Keratinocyte (primary cell): ENCODE measurements around the gene FAM163A. TPM values are rescaled to one million over a fixed set of nuclear protein-coding genes. Genes with fewer than 3 reads are reported as not detected.

ENCODE experiments used
- DNase-seq: peaks from one replicate; pipeline ENCODE4 v3.0.0-alpha.2; 2011; ENCODE audit warnings: low read depth, missing footprints, low spot score
- FAIRE-seq: peaks from 2 replicates; lab custom pipeline; 2011; peaks lifted over from hg19 to GRCh38; lab: Jason Lieb, UNC
- H2AFZ ChIP-seq: 2 replicates; pipeline ENCODE4 v1.6.0; 2012; ENCODE audit warnings: low read length, control low read depth, inconsistent platforms; ENCODE audit not compliant: control insufficient read depth
- H3K27ac ChIP-seq: 2 replicates; pipeline ENCODE4 v1.5.1; 2011; ENCODE audit warnings: low read length; ENCODE audit not compliant: control insufficient read depth, insufficient read depth
- H3K27me3 ChIP-seq: 3 replicates; pipeline ENCODE4 v1.6.0; 2011; ENCODE audit warnings: low read length; ENCODE audit not compliant: control insufficient read depth, insufficient read depth; ENCODE audit errors: extremely low read depth
- H3K36me3 ChIP-seq, 2 experiments: 2 replicates in 1 of 2; 3 replicates in 1 of 2; pipeline ENCODE4 v1.5.1; 2011; ENCODE audit warnings: low read length in 2 of 2, mild to moderate bottlenecking in 1 of 2; ENCODE audit not compliant: control insufficient read depth in 2 of 2, insufficient read depth in 2 of 2; ENCODE audit errors: extremely low read depth in 1 of 2
- H3K4me1 ChIP-seq: 3 replicates; pipeline ENCODE4 v1.5.1; 2011; ENCODE audit warnings: low read length; ENCODE audit not compliant: control insufficient read depth, insufficient read depth; ENCODE audit errors: extremely low read depth
- H3K4me2 ChIP-seq: 3 replicates; pipeline ENCODE4 v1.6.0; 2011; ENCODE audit warnings: low read depth, low read length; ENCODE audit not compliant: control insufficient read depth, insufficient read depth; ENCODE audit errors: extremely low read depth
- H3K4me3 ChIP-seq, 3 experiments: fragments of 200-600 bp in 1 of 3; sonication (generic) in 1 of 3; 2 replicates in 2 of 3; 3 replicates in 1 of 3; pipeline ENCODE4 v1.5.1; 2011 to 2016; ENCODE audit warnings: low read length in 3 of 3, mild to moderate bottlenecking in 3 of 3, control low read depth in 2 of 3, inconsistent platforms in 1 of 3, low read depth in 1 of 3, mixed read lengths in 1 of 3, mixed run types in 1 of 3, moderate library complexity in 1 of 3; ENCODE audit not compliant: control insufficient read depth in 2 of 3, insufficient read depth in 2 of 3; ENCODE audit errors: extremely low read depth in 1 of 3
- H3K79me2 ChIP-seq: 2 replicates; pipeline ENCODE4 v1.6.0; 2012; ENCODE audit warnings: low read length; ENCODE audit not compliant: control insufficient read depth, insufficient read depth
- H3K9ac ChIP-seq: 3 replicates; pipeline ENCODE4 v1.6.0; 2011; ENCODE audit warnings: low read length; ENCODE audit not compliant: control insufficient read depth, insufficient read depth; ENCODE audit errors: extremely low read depth
- H3K9me1 ChIP-seq: 3 replicates; pipeline ENCODE4 v1.6.0; 2011; ENCODE audit warnings: low read length; ENCODE audit not compliant: control insufficient read depth, insufficient read depth; ENCODE audit errors: extremely low read depth
- H3K9me3 ChIP-seq: 2 replicates; pipeline ENCODE4 v1.5.1; 2012; ENCODE audit warnings: low read depth, low read length; ENCODE audit not compliant: control insufficient read depth
- H4K20me1 ChIP-seq: 3 replicates; pipeline ENCODE4 v1.6.0; 2011; ENCODE audit warnings: low read length; ENCODE audit not compliant: control insufficient read depth, insufficient read depth; ENCODE audit errors: extremely low read depth
- CTCF ChIP-seq, 3 experiments: IDR thresholded peaks in 1 of 3; conservative IDR thresholded peaks in 1 of 3; optimal IDR thresholded peaks in 1 of 3; 2 replicates in 2 of 3; 3 replicates in 1 of 3; pipeline versions ENCODE3 to v1.5.1; 2011; ENCODE audit warnings: low read length in 3 of 3, mild to moderate bottlenecking in 3 of 3, moderate library complexity in 2 of 3, control low read depth in 1 of 3, inconsistent platforms in 1 of 3; ENCODE audit not compliant: insufficient read depth in 2 of 3; ENCODE audit errors: extremely low read depth in 1 of 3
- EZH2 ChIP-seq: IDR thresholded peaks from one replicate; pipeline ENCODE4 v1.6.1; 2012; ENCODE audit warnings: inconsistent platforms, mild to moderate bottlenecking, low read length, moderate library complexity
- dilution Hi-C: fragments of 300-500 bp; cut with MboI; formaldehyde crosslinking; loops from one replicate; pipeline ENCODE4 v1.7.0; 2020; ENCODE audit warnings: low sequenced_read_pairs; ENCODE audit not compliant: extremely low pct_ligation_motif_present
- polyA plus RNA-seq, 5 experiments: library from polyadenylated mRNA; depleted of rRNA in 3 of 5; stranded (reverse) in 3 of 5; stranded (forward) in 1 of 5; unstranded in 1 of 5; fragments of >200 nt; gene quantifications; 1 replicate in 1 of 5; 2 replicates in 3 of 5; 3 replicates in 1 of 5; pipeline versions ENCODE4 v1.2.1 to v1.2.3, GENCODE V29; 2011 to 2012; ENCODE audit warnings: missing spikeins in 2 of 5, low read depth in 1 of 5, low replicate concordance in 1 of 5

The FAM163A gene
- polyA plus RNA-seq, 1 donor (not counting 4 experiments of a cell fraction or from before 2014, with no cell fraction given) = not detected

GRCh38 chr1:179707406-179707805 lies 35.7 kb upstream of the FAM163A start:
- H3K36me3 ChIP-seq = no peaks in the 10 kb centered on the region
- no peaks in the 10 kb centered on the region for H3K79me2 ChIP-seq
- H3K4me3 ChIP-seq = no peak overlapping the region
- TF ChIP-seq EZH2 = no peak
- no peak overlapping the region for H3K9ac ChIP-seq
- H3K27ac ChIP-seq = no peak overlapping the region
- H2AFZ ChIP-seq = no peak overlapping the region
- dilution Hi-C loops = loop anchor here (25.0 kb wide), 1 partner anchor 105 kb away; no protein-coding TSS in a partner anchor
- H4K20me1 ChIP-seq = peaks cover 2% of the 10 kb centered on the region
- H3K4me1 ChIP-seq = no peaks in the 10 kb centered on the region
- no peak overlapping the region for H3K4me2 ChIP-seq
- FAIRE-seq (no peak), DNase-seq (no peak)
- no peaks in the 10 kb centered on the region for H3K27me3 ChIP-seq
- H3K9me3 ChIP-seq = no peaks in the 10 kb centered on the region
- no peaks in the 10 kb centered on the region for H3K9me1 ChIP-seq

- peaks cover 2% of the 10 kb centered on the region for H4K20me1 ChIP-seq
- no peak overlapping the region for H2AFZ ChIP-seq
- dilution Hi-C loops = loop anchor here (25.0 kb wide), 1 partner anchor 104 kb away; no protein-coding TSS in a partner anchor
- no peak overlapping the region for H3K9ac ChIP-seq
- H3K9me3 ChIP-seq = no peaks in the 10 kb centered on the region
- H3K9me1 ChIP-seq = no peaks in the 10 kb centered on the region
- TF ChIP-seq CTCF (optimal IDR thresholded peaks at IDR 0.05 in 1 of 3, IDR thresholded peaks at IDR 0.05 in 1 of 3, conservative IDR thresholded peaks at IDR 0.05 in 1 of 3; ENCODE audit: extremely low read depth in 1 of 3, insufficient read depth in 2 of 3, low read length in 3 of 3) = no peak
- no peak for TF ChIP-seq EZH2
- H3K4me3 ChIP-seq = no peak overlapping the region
- H3K27me3 ChIP-seq = no peaks in the 10 kb centered on the region
- H3K36me3 ChIP-seq = no peaks in the 10 kb centered on the region
- DNase-seq = no peak
- H3K4me1 ChIP-seq = no peaks in the 10 kb centered on the region
- H3K4me2 ChIP-seq = no peak overlapping the region
- no peaks in the 10 kb centered on the region for H3K79me2 ChIP-seq
- FAIRE-seq = no peak
- no peak overlapping the region for H3K27ac ChIP-seq
Observed at GRCh38 chr1:179708434-179709195, 34.5 kb upstream of the FAM163A start.
